HFF-Myc (cell line): ENCODE measurements around the gene APEH.

Source experiments
- DNase-seq: peaks from one replicate; pipeline ENCODE4 v3.0.0-alpha.2; 2011; ENCODE audit warnings: low read depth; ENCODE audit errors: extremely low read depth
- H3K4me3 ChIP-seq: replicated peaks from 2 replicates; pipeline ENCODE4 v1.5.1; 2011; ENCODE audit warnings: low read depth, mild to moderate bottlenecking, control low read depth, low read length
- TF ChIP-seq, protein P1 (sequence below): IDR thresholded peaks from 2 replicates; pipeline ENCODE4 v1.5.1; 2012; ENCODE audit warnings: mild to moderate bottlenecking, low read depth, low read length, control low read depth; ENCODE audit errors: missing control alignments

The APEH gene

DNA sequence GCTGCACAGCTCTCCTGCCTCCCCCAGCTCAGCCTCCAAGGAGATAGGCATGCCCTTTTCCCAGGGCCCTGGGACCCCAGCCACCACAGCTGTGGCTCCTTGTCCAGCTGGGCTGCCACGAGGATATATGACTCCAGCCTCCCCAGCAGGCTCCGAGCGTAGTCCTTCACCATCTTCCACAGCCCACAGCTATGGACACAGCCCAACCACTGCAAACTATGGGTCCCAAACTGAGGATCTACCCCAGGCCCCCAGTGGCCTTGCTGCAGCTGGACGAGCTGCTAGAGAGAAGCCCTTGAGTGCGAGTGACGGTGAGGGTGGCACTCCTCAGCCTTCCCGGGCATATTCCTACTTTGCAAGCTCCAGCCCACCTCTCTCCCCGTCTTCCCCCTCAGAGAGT is 20.5 kb upstream of the APEH start:
- DNase-seq, result no peak
- H3K4me3 ChIP-seq, result no peak overlapping the region
- TF ChIP-seq, protein P1, sequence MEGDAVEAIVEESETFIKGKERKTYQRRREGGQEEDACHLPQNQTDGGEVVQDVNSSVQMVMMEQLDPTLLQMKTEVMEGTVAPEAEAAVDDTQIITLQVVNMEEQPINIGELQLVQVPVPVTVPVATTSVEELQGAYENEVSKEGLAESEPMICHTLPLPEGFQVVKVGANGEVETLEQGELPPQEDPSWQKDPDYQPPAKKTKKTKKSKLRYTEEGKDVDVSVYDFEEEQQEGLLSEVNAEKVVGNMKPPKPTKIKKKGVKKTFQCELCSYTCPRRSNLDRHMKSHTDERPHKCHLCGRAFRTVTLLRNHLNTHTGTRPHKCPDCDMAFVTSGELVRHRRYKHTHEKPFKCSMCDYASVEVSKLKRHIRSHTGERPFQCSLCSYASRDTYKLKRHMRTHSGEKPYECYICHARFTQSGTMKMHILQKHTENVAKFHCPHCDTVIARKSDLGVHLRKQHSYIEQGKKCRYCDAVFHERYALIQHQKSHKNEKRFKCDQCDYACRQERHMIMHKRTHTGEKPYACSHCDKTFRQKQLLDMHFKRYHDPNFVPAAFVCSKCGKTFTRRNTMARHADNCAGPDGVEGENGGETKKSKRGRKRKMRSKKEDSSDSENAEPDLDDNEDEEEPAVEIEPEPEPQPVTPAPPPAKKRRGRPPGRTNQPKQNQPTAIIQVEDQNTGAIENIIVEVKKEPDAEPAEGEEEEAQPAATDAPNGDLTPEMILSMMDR, result no peak

DNA sequence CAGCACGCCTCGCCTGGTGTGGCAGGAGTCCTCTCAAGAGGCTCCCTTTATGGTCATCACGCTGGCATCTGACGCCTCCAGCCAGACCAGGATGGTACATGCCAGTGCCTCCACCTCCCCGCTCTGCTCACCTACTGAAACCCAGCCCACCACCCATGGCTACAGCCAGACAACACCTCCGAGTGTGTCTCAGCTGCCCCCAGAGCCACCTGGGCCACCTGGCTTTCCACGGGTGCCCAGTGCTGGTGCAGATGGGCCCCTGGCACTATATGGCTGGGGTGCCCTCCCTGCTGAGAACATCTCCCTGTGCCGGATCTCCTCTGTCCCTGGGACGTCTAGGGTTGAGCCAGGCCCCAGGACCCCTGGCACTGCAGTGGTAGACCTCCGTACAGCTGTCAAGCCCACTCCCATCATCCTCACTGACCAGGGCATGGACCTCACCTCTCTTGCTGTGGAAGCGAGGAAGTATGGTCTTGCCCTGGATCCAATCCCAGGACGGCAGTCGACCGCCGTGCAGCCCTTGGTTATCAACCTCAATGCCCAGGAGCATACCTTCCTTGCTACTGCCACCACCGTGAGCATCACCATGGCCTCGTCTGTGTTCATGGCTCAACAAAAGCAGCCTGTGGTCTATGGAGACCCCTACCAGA is 19.9 kb upstream of the APEH start:
- no peak for DNase-seq
- TF ChIP-seq, protein P1, result no peak
- no peak overlapping the region for H3K4me3 ChIP-seq

DNA sequence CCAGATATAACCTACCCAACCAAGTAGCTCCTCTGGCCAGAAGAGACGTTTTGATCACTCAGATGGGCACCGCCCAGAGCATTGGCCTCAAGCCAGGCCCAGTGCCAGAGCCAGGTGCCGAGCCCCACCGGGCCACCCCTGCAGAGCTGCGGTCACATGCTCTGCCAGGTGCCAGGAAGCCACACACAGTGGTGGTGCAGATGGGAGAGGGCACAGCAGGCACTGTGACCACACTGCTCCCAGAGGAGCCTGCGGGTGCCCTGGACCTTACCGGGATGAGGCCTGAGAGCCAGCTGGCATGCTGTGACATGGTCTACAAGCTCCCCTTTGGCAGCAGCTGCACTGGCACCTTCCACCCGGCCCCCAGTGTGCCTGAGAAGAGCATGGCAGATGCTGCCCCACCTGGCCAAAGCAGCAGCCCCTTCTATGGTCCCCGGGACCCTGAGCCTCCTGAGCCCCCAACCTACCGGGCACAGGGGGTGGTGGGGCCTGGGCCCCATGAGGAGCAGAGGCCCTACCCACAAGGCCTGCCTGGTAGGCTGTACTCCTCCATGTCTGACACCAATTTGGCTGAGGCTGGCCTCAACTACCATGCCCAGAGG is 19.1 kb upstream of the APEH start:
- no peak overlapping the region for H3K4me3 ChIP-seq
- DNase-seq, result no peak
- TF ChIP-seq, protein P1, result no peak

DNA sequence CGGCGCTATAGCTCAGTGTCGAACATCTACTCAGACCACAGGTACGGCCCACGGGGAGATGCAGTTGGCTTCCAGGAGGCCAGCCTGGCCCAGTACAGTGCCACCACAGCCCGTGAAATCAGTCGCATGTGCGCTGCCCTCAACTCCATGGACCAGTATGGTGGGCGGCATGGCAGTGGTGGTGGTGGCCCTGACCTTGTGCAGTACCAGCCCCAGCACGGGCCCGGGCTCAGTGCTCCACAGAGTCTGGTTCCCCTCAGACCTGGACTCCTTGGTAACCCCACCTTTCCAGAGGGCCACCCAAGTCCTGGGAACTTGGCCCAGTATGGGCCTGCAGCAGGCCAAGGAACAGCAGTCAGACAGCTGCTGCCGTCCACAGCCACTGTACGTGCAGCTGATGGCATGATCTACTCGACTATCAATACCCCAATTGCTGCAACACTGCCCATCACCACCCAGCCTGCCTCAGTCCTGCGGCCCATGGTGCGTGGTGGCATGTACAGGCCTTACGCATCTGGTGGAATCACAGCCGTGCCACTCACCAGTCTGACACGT is 18.3 kb upstream of the APEH start:
- DNase-seq, result no peak
- H3K4me3 ChIP-seq, result no peak overlapping the region
- TF ChIP-seq, protein P1, result no peak

DNA sequence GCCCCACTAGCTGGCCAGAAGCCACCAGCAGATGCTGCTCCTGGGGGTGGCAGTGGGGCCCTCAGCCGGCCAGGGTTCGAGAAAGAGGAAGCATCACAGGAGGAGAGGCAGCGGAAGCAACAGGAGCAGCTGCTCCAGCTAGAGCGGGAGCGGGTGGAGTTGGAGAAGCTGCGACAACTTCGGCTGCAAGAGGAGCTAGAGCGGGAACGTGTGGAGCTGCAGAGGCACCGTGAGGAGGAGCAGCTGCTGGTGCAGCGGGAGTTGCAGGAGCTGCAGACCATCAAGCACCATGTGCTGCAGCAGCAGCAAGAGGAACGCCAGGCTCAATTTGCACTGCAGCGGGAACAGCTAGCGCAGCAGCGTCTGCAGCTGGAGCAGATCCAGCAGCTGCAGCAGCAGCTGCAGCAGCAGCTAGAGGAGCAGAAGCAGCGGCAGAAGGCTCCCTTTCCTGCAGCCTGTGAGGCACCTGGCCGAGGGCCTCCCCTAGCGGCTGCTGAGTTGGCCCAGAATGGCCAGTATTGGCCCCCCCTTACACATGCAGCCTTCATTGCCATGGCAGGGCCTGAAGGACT is 17.5 kb upstream of the APEH start:
- DNase-seq, result no peak
- TF ChIP-seq, protein P1, result no peak
- H3K4me3 ChIP-seq, result no peak overlapping the region

DNA sequence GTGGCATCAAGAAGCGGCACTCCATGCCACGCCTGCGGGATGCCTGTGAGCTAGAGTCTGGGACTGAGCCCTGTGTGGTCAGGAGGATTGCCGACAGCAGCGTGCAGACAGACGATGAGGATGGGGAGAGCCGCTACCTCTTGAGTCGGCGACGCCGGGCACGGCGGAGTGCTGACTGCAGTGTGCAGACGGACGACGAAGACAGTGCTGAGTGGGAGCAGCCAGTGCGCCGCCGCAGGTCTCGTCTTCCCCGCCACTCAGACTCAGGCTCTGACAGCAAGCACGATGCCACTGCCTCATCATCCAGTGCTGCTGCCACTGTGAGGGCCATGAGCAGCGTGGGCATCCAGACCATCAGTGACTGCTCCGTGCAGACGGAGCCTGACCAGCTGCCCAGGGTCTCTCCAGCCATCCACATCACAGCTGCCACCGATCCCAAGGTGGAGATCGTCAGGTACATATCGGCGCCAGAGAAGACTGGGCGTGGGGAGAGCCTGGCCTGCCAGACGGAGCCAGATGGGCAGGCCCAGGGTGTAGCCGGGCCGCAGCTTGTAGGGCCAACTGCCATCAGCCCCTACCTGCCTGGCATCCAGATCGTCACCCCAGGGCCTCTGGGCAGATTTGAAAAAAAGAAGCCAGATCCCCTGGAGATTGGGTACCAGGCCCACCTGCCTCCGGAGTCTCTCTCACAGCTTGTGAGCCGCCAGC is 16.8 kb upstream of the APEH start:
- TF ChIP-seq, protein P1, result no peak
- no peak overlapping the region for H3K4me3 ChIP-seq
- no peak for DNase-seq
